HepG2 (cell line): ENCODE results near the gene NLGN4X.

Source experiments
- CENPX ChIP-seq: sonication (generic); formaldehyde crosslinking; IDR thresholded peaks from 2 replicates; pipeline ENCODE4 v1.9.0; 2021; ENCODE audit warnings: mild to moderate bottlenecking, missing genetic modification reagents, moderate library complexity
- CHD2 ChIP-seq: IDR thresholded peaks from 2 replicates; pipeline ENCODE4 v1.6.1; 2011; ENCODE audit warnings: low read depth, low read length, improper control_type of control experiment
- CTCF ChIP-seq: sonication (generic); formaldehyde crosslinking; IDR thresholded peaks from 2 replicates; pipeline ENCODE4 v1.5.0; 2020; ENCODE audit warnings: mild to moderate bottlenecking, missing genetic modification reagents, moderate library complexity
- FOXK1 ChIP-seq: sonication (generic); formaldehyde crosslinking; IDR thresholded peaks from 2 replicates; pipeline ENCODE4 v1.4.0; 2020; ENCODE audit warnings: low read depth, missing genetic modification reagents, borderline replicate concordance
- IRF9 ChIP-seq: sonication (generic); formaldehyde crosslinking; IDR thresholded peaks from 2 replicates; pipeline ENCODE4 v1.8.0; 2022; ENCODE audit warnings: missing genetic modification reagents, mild to moderate bottlenecking, borderline replicate concordance
- KLF11 ChIP-seq: IDR thresholded peaks from 2 replicates; pipeline ENCODE4 v1.6.1; 2016; ENCODE audit warnings: missing compliant biosample characterization
- NFYB ChIP-seq: sonication (generic); formaldehyde crosslinking; IDR thresholded peaks from 2 replicates; pipeline ENCODE4 v1.4.0; 2020; ENCODE audit warnings: missing genetic modification reagents
- RERE ChIP-seq: IDR thresholded peaks from 2 replicates; pipeline ENCODE4 v1.6.1; 2016; ENCODE audit warnings: low read depth, missing genetic modification reagents, missing compliant biosample characterization
- SAP130 ChIP-seq: IDR thresholded peaks from 2 replicates; pipeline ENCODE4 v1.6.1; 2016; ENCODE audit warnings: low read depth
- XRCC5 ChIP-seq: fragments of 200-400 bp; formaldehyde crosslinking; optimal IDR thresholded peaks from 2 replicates; pipeline ENCODE3; 2017; ENCODE audit warnings: mild to moderate bottlenecking, low read length
- ZNF704 ChIP-seq: sonication (generic); formaldehyde crosslinking; IDR thresholded peaks from 2 replicates; pipeline ENCODE4 v1.8.1; 2023; ENCODE audit warnings: mild to moderate bottlenecking, inconsistent platforms, moderate library complexity, missing genetic modification reagents, borderline replicate concordance

GRCh38 chrX:6203462-6204215, 25.0 kb downstream of the NLGN4X start:
- TF ChIP-seq NFYB (CRISPR knock-in tag) (no peak), RERE (CRISPR knock-in tag) (no peak), CHD2 (no peak), SAP130 (CRISPR knock-in tag) (no peak), ZNF704 (no peak), XRCC5 (no peak), FOXK1 (CRISPR knock-in tag) (no peak), CTCF (CRISPR knock-in tag) (no peak), KLF11 (CRISPR knock-in tag) (no peak), IRF9 (no peak), CENPX (CRISPR knock-in tag) (no peak)
